Subcutaneous adipose tissue (tissue), 4 donors: ENCODE measurements around the gene SNRNP25. TPM values are rescaled to one million over a fixed set of nuclear protein-coding genes. Genes with fewer than 3 reads are reported as not detected.

Source experiments
- CTCF ChIP-seq: fragments of 450-650 bp; IDR thresholded peaks from one replicate; pipeline ENCODE4 v1.5.1; 2016; ENCODE audit warnings: low read depth, mild to moderate bottlenecking, control low read depth, antibody characterized with exemption, moderate library complexity
- total RNA-seq, 4 donors: library from RNA; depleted of rRNA; stranded (reverse); fragments of >200 nt; gene quantifications; one replicate each; pipeline ENCODE4 v1.1.0, GENCODE V29; 2016

SNRNP25 gene
- total RNA-seq, 4 donors from 2014 or later: 12.8 to 21.9 (median 15.2) TPM

GRCh38 chr16:72561-73548 is 19.2 kb downstream of the SNRNP25 start, which contains the start of gene RHBDF1:
Gene RHBDF1, minus strand, starts transcription at chr16:72631. Its CDS starts 7,616 bp downstream, at chr16:65015.
- TF ChIP-seq CTCF: no peak

DNA sequence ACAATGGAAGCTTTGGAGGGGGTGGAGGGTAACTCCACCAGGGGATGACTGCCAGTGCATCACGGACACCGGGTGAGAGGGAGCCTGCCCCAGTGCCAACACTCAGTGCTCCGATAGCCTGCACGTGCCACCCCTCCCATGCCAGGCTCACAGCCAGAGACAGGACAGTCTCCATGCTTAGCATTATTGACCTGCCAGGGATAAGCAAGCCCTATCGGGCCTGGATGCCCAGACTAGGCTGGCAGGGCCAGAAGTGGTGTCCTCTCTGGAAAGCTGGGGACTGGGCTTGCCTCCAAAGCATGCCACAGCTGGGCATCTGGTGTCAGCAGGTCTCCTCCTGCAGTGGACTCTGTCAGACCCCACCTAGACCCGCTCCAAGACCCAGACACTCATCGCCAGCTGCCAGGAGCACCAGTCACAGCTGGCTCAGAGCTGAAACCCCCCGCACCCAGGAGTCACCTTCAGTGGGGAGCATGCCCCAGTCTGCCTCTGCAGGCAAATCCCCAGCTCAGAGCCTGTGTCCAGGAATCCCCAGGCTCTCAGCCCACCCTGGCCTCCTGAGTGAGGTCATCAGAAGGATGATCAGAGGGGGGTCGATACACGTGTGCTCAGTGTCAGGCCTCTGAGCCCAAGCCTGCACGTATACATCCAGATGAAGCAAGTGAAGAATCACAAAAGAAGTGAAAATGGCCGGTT is 20.6 kb downstream of the SNRNP25 start:
- TF ChIP-seq CTCF: no peak

GRCh38 chr16:74747-75334 is 21.2 kb downstream of the SNRNP25 start:
- TF ChIP-seq CTCF: no peak

DNA sequence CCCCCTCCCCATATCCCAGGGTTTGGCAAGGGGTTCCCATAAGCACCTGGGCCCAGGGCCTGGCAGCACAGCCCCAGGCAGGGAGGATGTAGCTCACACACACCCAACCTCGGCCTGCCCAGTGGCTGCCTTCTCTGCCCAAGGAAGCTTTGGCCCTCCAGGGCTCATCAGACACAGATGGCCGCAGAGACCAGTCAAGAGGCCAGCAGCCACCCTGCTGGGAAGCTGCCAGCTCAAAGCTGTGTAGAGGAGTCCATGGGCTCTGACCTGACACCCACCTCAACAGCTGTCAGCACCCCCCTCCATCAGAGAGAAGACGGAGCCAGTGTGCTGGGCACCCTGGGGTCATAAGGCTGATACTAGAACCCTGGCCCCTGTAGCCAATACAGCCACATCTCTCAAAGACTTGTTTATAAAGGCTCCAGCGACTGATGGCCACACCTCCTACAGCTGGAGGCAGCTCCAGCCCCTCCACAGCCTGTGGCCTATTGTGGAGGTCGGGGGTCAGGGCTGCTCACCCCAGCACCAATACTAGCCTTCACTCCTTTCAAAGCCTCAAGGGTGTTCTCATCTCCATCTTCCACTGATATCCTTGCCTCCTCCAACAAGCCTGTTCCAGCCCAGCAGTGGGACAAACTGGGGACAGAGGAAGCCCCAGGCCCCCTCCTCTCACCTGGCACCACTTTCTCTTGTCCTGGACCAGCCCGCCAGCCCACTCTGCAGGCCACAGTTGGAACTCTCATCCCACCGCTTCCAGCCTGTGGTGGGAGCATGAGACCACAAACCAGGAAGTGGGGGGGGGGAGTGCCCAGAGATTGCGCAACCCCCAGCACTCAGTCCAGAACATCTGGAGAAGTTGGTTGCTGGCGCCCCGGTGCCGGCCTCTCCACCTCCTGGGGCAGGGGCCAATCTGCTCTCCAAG is 22.2 kb downstream of the SNRNP25 start:
- TF ChIP-seq CTCF: no peak

GRCh38 chr16:76535-77272 is 23.1 kb downstream of the SNRNP25 start:
- no peak for TF ChIP-seq CTCF

DNA sequence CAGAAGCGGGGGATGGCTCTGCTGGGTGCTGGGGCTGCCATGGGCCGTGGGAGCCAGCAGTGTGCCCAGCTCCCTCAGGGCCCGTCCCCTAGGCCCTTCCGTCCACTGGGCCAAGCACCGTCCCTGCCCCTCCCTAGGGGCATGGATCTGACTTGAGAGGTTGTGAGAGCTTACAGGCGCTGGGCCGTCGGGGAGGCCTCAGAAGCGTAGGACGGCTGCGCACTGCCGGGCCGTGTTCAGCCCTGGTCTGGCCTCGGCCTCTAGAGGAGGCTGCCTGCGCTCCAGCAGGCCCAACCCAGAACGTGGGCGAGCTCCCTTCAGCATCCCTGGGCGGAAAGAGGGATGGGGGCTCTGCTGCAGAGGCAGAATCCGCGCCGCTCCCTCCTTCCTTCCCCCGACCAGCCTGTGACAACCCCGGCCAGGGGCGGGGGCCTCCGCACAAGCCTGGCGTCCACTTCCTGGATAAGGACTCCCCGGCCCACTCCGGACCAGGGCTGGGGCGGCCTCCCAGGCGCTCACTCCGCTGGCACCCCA is 23.7 kb downstream of the SNRNP25 start:
- no peak for TF ChIP-seq CTCF
